GM19455 (cell line): ENCODE results near the gene EFCAB12.
"Not testable (repeated sequence)": the region's sequence is repeated elsewhere in the genome, so short reads cannot be mapped to it uniquely, and the experiment has no call there.

Experiments
- ATAC-seq: cut with Tn5 transposase; IDR thresholded peaks from one replicate; pipeline ENCODE4 v1.9.1; 2021; ENCODE audit not compliant: unreplicated experiment

Gene EFCAB12

DNA sequence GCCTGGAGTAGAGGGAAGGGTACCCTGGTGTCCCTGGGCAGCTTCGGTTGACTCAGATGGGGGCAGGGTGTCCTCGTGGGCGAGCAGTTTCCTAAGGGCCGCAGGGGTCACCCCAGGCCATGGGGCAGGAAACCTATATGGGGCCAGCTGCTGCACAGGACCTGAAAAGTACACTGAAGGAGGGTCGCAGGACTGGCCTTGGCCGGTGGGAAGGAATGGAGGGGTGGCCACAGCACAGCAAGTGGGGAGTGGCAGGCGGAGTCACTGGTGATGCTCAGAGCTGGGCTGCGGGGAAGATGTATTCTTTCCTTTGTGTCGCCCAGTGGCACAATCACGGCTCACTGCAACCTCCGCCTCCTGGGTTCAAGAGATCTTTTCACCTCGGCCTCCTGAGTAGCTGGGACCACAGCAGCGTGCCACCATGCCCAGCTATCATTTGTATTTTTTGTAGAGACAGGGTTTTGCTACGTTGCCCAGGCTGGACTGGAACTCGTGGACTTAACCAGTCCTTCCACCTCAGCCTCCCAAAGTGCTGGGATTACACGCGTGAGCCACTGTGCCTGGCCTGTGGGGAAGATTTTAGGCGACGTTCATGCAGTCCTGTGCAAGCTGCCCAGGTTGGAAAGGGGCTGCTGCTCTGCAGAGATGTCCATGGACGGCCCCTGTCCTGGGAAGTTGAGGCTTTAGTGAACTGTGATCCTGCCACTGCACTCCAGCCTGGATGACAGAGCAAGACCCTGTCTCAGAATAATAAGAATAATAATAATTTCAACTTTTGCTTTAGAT lies 57.2 kb downstream of the EFCAB12 start:
- no peak for ATAC-seq

- ATAC-seq, result no peak
Observed at GRCh38 chr3:129370248-129370964, 58.0 kb downstream of the EFCAB12 start.

DNA sequence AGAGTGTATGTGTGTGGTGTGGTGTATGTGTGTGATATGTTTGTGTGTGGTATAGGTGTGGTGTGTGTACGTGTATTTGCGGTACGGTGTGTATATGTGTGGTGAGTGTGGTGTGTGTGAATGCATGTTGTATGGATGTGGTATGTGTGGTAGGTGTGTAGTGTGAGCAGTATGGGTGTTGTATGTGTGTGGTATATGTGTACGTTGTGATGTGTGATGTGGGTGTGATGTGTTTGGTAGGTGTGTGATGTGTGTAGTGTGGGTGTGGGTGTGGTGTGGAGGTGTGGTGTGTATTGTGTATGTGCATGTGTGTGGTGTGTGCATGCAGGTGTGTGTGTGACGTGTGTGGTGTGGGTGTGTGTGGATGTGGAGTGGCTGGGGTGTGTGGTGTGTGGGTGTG lies 58.7 kb downstream of the EFCAB12 start:
- no peak for ATAC-seq

- no peak for ATAC-seq
Observed at GRCh38 chr3:129367821-129368220, 60.6 kb downstream of the EFCAB12 start.

DNA sequence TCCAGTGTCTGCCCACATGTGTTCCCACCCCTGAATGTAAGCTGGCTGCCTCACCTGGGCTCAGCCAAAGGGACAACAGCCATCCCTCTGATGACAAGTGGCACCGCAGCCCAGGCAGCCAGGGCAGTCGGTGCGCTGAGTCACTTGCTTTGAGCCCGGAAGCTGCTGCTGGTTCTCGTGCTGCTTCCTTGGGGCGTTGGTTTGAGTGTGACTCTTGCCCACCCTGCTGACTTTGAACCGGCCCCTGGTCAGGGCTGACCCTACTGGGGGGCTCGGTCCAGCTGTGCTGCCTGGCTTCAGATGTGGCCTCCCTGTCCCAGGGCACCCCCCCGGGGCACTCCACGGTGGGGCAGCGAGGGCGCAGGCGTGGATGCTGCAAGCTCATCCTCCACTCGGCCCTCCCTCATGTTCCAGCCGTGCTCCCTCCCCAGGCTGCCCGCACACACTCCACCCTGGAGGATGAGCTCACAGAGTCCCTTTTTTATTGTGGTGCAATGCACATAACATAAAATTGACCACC lies 62.1 kb downstream of the EFCAB12 start:
- ATAC-seq, result no peak

DNA sequence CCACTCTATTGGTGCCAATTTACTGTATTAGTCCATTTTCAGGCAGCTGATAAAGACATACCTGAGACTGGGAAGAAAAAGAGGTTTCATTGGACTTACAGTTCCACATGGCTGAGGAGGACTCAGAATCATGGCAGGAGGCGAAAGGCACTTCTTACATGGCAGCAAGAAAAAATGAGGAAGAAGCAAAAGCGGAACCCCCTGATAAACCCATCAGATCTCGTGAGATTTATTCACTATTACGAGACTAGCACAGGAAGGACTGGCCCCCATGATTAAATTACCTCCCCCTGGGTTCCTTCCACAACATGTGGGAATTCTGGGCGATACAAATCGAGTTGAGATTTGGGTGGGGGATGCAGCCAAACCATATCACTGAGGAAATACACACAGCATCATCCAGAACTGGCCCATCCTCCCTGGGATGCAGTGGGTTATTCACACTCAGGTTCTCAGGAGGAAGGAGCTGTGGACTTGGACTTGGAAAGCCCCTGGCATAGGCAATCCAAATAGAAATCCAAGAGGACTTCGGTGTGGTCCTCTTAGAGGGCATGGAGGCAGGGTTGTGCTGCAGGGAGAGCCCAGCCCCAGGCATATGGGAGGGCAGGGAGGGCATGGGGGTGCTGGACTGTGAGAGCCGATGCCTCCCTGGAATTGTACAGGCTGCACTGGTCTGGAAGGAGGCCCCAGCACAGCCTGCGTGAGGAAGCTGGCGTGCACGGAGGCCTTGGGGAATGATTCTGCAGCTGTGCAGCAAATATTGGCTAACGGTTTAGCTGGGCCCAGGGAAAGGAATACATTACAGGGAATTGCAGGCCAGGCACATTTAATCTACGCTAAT lies 62.9 kb downstream of the EFCAB12 start:
- no peak for ATAC-seq

DNA sequence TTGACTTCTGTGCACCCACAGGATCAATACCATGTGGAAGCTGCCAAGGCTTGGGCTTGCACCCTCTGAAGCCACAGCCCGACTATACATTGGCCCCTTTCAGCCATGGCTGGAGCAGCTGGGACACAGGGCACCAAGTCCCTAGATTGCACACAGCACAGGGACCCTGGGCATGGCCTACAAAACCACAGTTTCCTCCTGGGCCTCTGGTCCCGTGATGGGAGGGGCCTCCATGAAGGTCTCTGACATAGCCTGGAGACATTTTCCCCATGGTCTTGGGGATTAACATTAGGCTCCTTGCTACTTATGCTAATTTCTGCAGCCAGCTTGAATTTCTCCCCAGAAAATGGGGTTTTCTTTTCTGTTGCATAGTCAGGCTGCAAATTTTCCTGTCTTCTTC lies 63.6 kb downstream of the EFCAB12 start:
- not testable (repeated sequence) for ATAC-seq

GRCh38 chr3:129363356-129363755 lies 65.1 kb downstream of the EFCAB12 start:
- ATAC-seq, result not testable (repeated sequence)

- ATAC-seq, result no peak
Observed at GRCh38 chr3:129360705-129361460, 67.6 kb downstream of the EFCAB12 start.

DNA sequence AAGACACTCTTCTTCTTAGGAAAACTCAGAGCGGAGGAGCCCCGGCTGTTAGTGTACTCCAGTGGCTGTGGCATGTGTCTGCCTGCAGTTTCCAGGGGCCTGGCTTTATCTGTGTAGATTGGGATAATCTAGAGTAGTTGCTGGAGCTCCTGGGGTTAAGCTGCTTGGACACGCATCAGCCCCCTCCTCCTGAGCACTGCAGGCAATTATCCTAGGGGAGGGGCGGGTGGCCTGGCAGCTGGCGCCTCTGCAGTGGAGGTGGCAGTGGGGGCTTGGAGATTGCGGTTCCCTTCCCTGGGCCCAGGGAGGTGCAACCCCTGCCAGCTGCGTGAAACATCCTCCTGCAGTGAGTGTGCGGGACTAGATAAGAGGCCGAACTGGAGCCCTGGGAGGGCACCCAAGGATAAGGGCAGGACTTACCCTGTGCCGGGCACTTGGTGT lies 68.2 kb downstream of the EFCAB12 start:
- no peak for ATAC-seq

DNA sequence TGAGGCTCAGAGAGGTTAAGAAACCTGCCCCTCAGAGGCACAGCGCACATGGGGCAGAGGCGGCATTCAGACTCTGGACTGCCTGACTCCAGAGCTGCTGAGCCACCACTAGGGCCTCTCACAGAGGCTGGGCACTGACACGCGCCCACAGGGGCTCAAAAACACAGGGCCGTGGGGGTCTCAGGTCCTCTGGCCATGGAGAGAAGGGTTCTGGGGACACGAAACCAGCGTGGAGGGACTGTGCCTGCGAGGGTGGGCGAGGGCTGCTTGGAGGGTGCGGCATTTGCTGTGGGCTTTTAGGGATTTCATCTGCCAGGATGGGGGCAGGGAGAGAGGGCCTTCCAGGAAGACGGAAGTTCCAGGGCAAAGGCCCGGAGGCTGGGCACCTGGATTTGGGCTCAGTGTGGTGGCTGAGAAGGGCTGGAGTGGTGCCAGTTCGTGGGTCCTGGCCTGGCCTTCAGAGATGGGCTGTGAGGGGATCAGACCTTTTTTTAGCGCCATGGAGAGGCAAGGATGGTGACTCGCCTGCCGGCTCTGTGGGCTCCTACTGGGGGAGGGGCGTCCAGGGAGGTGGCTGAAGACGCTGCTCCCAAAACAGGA lies 69.6 kb downstream of the EFCAB12 start:
- no peak for ATAC-seq

- ATAC-seq, result no peak
Observed at GRCh38 chr3:129358177-129358771, 70.2 kb downstream of the EFCAB12 start.

GRCh38 chr3:129357616-129358015 lies 70.8 kb downstream of the EFCAB12 start:
- ATAC-seq, result no peak

GRCh38 chr3:129356756-129357425 lies 71.5 kb downstream of the EFCAB12 start:
- no peak for ATAC-seq

DNA sequence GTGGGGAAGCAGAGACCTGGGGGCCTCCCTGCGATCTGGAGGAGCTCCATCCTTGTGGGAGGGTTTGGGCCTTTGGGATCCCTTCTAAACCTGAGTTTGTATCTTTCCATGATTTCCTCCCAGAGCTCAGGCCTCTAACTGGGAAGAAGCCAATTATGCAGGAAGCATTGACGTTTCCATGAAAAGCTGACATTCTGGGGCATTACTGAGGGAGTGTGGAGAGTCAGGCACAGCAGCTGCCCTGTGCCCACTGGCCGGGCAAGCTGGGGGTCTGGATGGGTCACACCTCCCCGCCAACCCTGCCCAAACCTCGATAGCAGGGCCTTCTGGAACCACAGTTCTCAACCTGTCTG lies 74.9 kb downstream of the EFCAB12 start:
- ATAC-seq, result no peak

GRCh38 chr3:129352650-129353588 lies 75.5 kb downstream of the EFCAB12 start:
- ATAC-seq, result no peak

GRCh38 chr3:129352045-129352444 lies 76.4 kb downstream of the EFCAB12 start:
- ATAC-seq, result no peak
